HG03159 (cell line): ENCODE results near the gene PLA2G4B.

Experiments used
- ATAC-seq: cut with Tn5 transposase; IDR thresholded peaks from one replicate; pipeline ENCODE4 v1.9.1; 2021; ENCODE audit warnings: mild to moderate bottlenecking, moderate library complexity; ENCODE audit not compliant: unreplicated experiment

Gene PLA2G4B

DNA sequence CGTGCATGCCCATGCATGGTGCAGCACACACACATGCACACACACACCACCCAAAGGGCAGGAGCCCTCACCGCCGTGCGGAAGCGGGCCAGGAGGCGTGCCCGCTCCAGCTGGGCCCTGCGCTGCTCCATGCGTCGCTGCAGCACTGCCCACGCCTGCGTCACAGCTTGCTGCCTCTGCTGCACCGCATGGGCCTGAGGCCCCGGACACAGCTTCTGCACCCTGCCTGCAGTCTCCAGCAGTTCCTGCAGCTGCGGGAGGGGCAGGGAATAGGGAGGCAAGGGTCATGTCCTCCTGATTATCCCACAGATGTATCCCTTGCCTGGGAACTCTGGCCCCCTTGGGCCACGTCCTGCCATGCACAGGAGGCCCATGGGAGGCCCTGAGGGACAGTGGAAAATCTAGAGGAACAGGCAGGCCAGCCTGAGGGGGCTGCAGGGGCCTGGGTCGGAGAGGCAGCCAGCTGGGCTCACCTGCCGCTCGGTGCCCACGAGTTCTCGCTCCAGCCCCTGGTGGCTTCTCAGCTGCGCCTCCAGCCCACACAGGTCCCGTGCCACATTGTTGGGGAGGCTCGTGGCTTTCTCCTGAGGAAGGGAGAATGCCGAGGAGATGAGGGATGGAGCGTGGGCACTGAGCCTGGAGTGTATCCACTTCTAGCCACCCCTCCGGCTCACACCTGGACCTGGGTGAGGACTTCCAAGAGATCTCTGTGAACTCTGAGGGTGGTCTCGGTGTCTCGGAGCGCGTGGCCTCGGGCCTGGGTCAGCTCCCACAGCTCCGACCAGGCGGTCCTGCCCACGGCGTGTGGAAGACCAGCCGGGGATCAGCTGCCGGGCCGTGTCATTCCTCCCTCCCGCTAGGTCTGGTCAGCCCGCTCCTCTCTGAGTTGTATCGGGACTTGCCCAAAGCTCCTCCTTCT, 31.4 kb downstream of the PLA2G4B start:
- ATAC-seq, result no peak

DNA sequence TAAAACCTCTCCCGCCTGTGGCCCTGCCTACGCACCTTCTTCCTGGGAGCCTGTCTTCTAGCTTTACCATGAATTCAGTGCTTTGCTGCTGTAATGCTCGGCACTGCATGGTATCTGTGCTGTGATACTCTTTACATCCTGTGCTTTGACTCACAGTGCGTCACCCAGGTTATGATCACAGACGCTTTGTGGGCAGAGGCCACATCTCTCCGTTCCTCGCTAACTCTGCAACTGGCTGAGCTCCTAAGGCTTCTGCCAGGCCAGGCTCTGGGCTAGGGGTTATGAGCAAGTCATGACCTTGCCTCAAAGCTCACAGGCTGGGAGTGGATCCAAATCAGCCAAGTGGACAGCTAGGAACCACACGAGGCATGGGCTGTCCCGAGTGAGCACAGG, 32.0 kb downstream of the PLA2G4B start:
- no peak for ATAC-seq

GRCh38 chr15:41871175-41871905, 32.7 kb downstream of the PLA2G4B start:
- no peak for ATAC-seq

GRCh38 chr15:41872166-41872747, 33.6 kb downstream of the PLA2G4B start:
- no peak for ATAC-seq

DNA sequence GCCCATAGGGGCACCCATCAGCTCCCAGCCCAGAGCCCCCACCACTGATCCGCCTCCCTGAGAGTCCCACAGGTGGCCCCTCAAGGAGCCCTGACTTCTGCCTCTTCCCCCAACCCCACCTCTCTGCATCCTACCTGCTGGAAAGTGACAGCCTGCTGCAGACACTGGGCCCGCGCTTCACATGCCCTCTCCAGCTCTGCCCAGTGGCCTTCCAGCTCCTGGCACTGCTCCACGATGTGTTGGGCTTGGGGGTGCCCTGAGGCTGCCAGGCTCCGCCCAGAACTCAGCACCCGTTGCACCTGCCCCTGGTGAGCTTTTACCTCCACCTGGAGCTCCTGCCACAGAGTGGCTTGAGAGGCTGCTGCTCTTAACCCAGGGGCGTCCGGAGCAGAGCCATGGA, 35.1 kb downstream of the PLA2G4B start:
- ATAC-seq, result no peak

DNA sequence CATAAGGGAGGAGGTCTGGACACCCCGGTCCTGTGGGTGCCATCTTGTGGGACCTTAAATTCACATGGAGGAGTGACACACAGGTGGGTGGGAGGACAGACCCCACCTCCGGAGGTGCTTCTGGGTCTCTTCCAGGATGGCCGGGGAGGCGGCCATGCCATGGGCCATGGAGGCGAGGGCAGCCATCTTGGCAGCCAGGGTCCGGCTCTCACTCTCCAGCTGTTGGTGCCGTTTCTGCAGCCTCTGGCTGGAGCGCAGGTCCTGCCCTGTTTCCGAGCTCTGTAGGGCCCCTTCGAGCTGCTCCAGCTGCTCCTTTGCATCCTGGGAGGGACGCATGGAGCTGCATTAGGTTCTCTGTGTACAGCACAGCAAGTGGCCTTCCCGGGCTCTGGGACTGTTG, 36.1 kb downstream of the PLA2G4B start:
- ATAC-seq, result no peak

DNA sequence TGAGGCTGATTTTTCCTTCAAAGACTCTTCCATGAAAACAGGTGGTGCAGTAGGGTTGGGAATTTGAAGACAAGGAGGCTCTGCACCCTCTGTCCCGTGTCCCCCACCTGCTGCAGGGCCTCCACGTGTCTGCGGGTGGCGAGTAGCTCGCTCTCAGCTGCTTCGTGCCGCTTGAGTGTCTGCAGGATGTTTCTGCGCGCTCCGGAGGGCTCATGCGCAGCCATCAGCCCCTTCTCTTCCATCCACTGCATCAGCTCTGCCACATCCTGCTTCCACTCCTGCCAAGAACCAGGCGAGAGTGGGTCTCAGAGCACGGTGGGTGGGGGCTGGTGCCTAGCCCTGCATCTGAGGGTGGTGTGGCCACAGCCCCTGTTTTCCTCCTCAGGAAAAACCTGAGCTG, 37.4 kb downstream of the PLA2G4B start:
- ATAC-seq, result no peak

DNA sequence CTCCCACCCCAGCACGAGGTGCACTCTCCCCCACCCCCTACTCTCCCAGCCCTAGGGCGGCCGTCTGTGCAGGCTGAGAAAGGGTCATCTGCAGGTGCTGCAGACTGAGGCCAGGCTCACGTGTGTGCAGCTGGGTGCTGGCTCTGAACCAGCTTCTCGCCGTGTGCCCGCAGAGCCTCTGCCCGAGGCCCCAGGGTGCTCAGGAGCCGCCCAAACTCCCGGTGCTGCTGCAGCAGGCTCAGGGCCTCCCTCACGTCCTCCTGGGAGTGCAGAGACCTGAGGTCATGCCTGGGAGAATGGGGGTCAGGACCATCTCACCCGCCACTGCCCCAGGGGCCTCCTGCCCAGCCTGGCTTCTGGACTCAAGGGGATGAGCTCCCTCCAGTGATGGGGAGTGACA, 38.0 kb downstream of the PLA2G4B start:
- no peak for ATAC-seq

DNA sequence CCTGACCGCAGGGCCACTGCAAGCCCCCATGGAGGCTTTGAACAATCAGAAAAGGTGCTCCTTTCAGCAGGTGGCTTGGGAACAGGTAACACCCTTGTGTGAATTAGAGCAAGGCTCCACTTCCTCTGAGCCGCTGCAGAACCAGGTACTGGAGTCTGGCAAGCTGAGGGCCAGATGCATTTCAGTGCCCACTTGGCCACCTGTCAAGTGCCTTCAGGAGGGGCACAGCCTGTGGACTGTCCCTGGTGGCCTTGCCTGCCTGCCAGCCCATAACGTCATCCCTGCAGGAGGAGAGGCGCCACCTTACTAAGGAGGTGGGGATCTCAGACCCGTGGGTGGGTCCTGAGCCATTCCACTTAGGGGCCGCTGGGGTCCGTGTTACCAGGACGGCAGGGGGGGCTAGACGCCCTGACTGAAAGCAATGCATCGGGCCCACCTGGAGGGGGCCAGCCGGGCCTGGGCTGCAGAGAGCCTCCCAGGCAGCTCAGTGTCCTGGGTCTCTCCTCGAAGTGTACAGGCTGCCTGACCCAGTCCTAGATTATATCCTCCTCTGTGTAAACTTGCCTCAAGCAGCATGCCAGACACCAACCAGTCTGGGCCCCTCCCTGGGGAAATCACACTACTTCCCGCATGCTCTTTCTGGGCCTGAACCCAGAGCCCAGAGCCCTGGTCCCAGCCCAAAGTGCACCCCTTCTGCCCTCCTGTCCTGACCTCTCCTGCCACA, 39.1 kb downstream of the PLA2G4B start:
- no peak for ATAC-seq

DNA sequence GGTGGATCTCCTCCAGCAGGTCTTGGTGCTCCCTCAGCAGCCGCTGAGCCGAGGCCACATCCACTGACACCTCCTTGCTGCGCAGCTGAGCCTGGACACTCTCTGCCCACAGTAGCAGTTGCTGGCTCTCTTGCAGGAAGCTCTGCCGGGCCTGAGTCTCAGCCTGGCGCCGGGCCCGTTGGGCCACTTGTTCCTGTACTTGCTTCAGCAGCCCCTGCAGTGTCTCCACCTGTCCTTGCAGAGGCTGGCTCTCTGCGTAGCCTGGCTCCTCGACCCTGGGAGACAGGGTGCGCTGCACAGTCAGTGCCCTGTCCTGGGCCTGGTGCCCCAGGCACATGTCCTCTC, 39.7 kb downstream of the PLA2G4B start:
- ATAC-seq, result no peak

GRCh38 chr15:41879321-41879845, 40.7 kb downstream of the PLA2G4B start:
- ATAC-seq, result no peak

GRCh38 chr15:41880156-41880877, 41.7 kb downstream of the PLA2G4B start:
- ATAC-seq, result no peak

GRCh38 chr15:41881086-41881485, 42.4 kb downstream of the PLA2G4B start:
- ATAC-seq, result no peak

- no peak for ATAC-seq
Measured at GRCh38 chr15:41881550-41881919, 42.9 kb downstream of the PLA2G4B start.

DNA sequence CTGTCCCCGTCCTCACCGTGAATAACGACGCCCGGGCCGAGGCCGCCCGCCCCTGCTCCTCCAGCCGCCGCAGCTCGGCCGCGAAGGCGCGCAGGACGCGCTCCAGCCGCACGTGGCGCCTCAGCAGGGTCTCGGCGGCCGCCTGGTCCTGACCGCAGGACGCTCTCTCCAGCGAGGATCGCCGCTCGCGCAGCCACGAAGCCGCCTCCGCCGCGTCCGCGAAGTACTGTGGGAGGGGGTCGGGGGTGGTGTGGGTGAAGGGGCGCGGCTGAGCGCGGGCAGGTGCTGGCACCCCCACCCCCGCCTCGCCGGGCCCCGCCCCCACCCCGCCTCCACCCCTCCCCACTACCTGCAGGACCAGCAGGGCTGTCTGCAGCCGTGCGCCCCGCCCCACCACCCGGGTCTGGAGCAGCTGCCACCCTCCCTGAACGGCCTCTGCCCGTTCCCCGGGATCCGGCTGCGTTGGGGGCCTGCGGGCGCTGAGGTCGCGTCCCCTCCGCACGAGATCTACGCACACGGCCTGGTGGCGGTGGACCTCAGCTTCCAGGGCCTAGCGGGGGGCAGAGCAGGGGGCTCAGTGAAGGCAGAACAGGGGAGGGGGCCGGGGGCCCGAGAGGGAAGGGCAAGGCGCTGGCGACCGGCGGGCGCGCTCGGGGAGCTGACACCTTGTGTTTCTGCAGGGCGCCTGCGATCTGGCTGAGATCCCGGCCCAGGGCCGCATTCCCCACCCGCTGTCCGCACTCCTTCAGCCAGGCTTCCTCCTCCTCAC, 43.5 kb downstream of the PLA2G4B start:
- no peak for ATAC-seq

GRCh38 chr15:41882689-41883483, 44.2 kb downstream of the PLA2G4B start:
- ATAC-seq, result no peak

GRCh38 chr15:41883484-41883825, 44.8 kb downstream of the PLA2G4B start:
- no peak for ATAC-seq

GRCh38 chr15:41884458-41884857, 45.8 kb downstream of the PLA2G4B start:
- no peak for ATAC-seq

DNA sequence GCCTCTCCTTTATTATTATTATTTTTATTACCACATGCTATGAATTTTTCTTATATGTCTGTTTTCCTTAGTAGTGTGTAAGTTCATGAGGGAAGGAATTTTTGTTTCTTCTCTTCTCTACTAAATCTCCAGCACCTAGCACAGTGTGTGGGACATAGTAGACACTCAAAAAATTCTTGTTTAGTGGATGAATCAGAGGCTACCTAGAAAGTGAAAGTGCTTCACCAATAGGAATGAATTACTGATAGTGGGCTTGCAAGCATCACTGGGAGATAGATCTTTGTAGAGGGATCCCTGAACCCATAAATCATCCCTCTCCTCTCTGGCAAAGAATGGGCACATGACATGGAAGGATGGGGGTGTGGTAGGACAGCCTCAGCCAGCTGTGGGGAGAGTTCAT, 46.7 kb downstream of the PLA2G4B start:
- ATAC-seq, result no peak
